SK-N-DZ (cell line): ENCODE results near the gene JCAD. TPM values are rescaled to one million over a fixed set of nuclear protein-coding genes. Genes with fewer than 3 reads are reported as not detected.
"Not testable (repeated sequence)": the region's sequence is repeated elsewhere in the genome, so short reads cannot be mapped to it uniquely, and the experiment has no call there.

Source experiments
- DNase-seq: peaks from one replicate; pipeline ENCODE4 v3.0.0-alpha.2; 2015; ENCODE audit warnings: low spot score
- polyA plus RNA-seq, 2 experiments: library from polyadenylated mRNA; depleted of rRNA; stranded (reverse); fragments of >200 nt; gene quantifications; 2 replicates each; pipeline ENCODE4 v1.2.3, GENCODE V29; 2014

JCAD gene, protein sequence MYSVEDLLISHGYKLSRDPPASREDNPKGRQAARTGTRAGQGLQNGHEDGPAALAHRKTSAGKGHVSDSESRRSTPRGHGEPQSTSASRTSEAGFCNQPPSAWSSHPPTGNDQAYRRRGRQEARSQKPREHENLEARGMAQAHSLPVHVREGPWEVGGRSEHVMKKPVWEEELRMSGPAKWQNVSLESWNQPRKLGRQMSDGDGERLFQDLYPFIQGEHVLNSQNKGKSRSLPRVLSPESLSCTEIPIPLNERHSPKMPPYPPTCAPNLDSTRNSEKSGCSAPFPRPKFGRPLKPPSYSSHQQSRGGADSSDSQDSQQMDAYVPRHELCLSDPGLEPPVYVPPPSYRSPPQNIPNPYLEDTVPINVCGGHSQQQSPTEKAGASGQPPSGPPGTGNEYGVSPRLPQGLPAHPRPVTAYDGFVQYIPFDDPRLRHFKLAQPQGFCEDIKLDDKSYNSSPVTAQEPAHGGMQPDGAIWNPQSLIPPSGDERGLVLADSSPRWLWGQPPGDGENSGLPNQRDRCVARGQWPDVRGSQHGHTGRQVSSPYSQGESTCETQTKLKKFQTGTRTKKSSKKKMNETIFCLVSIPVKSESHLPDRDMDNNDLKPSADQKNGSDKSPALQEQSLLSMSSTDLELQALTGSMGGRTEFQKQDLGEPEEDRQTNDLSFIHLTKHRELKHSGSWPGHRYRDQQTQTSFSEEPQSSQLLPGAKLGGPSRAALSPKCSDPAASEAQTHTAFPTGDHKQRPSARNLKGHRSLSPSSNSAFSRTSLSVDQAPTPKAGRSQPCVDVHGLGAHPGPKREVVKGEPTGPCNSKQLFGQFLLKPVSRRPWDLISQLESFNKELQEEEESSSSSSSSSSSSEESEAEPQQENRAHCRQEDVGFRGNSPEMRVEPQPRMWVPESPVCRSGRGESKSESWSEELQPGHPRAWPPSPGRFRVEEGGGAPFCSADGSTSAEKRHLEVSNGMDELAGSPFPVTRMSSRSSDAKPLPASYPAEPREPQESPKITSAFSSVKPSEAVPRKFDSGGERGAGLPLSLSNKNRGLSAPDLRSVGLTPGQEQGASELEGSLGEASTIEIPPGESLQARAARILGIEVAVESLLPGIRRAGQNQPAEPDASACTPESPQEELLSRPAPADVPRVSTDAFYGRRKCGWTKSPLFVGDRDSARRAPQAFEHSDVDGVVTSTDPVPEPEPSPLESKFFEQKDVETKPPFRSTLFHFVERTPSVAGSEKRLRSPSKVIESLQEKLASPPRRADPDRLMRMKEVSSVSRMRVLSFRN (N-terminal part only)
- polyA plus RNA-seq (2014; cell fraction: cytosol; rRNA removed) = not detected in 2 replicates
- polyA plus RNA-seq (2014; cell fraction: nucleus; rRNA removed) = not detected in 2 replicates

DNA sequence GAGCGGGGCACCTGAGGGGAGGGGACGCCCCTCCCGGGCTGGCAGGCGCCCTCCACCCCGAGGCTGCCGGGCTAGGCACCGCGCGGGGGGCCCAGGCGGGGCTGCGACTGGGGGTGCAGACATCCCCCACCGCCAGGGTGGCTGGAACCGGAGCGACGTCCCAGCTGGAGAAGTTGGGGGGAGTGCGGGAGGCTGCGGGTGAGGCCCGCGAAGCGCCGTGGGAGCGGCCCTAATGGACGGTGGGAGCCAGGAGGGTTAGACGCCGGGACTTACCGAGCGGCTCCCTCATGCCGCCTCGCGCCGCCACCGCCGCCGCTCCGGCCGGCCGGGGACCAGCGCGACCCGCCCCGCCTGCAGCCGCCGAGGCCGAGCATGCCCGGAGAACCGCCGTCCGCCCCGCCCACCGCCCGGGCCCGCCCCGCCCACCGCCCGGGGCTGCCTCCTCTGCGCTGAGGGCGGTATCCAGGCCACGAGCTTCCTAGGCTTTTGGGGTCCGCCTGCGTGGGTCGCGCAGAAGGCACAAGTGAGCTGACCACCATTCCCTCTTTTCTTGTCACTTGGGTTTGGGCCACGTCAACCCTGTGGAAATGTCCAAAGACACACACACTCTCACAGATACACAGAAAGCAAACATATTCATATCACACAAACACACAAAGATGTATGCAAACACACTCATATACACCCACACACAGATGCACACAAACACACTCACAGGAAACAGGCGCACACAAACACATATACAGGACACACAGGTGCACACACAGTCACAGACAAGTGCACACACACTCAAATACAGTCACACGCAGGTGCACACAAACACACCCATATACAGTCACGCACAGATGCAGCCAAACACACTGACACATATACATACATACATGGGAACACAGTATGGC lies at the start of gene JCAD:
TSS of gene JCAD (minus strand) at position 378 of the 899 bp plus-strand sequence. CDS start 11,774 bp downstream, outside the sequence.
- peak; percentile 4 for DNase-seq

DNA sequence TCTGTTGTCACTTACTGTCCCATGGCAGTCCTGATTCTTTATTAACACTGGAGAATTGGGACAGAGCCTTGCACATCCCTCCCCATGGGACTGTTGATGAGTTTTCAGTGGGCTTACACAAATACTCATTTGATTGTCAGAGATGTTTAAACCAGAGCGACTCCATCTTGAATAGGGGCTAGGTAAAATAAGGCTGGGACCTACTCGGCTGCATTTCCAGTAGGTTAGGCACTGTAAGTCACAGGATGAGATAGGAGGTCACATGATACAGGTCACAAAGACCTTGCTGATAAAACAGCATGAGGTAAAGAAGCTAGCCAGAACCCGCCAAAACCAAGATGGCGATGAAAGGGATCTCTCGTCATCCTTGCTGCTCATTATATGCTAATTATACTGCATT lies 47.6 kb upstream of the JCAD start:
- DNase-seq = no peak

DNA sequence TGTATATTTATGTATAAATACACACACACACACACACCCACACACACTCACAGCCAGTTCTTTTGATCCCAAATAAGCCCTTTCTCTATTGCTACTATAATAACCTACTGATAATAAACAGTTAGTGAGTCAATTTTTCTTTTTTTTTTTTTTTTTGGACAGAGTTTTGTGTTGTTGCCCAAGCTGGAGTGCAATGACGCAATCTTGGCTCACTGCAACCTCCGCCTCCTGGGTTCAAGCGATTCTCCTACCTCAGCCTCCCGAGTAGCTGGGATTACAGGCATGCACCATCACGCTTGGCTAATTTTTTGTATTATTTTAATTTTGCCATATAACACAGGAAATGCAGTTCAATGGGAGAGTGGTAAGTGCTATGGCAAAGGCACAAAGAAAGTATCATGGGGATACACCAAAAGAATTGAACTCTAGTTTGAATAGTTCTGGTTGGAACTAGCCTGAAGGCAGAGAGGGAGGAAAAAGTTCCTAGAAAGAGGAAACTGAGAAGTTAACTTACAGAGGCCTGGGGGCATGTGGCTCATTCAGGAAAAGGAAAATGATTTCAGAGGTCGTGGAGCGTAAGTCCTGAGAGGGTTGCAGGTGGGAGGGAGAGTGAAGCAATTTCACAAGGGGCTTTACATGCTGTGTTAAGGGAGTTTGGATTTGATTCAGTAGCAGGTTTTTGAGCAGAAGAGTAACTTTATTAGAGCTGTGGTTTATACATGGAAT lies 44.4 kb upstream of the JCAD start:
- no peak for DNase-seq

DNA sequence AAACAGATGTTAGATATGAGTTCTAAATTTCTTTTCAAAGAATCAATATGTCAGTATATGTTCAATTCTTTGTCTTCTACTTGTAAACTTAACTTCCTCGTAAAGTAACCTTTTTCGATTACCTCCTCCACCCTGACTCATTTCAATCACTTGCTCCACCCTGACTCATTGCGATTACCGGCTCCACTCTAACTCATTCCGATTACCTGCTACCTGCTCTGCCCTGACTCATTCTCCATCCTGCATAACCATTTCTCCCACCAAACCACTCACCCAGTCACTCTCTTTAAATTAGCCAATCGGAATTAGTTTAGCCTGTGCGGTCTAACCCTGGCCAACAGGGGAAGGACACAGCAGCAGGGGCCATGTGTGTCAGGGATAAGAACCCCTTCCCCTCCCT lies 40.3 kb upstream of the JCAD start:
- DNase-seq = not testable (repeated sequence)

DNA sequence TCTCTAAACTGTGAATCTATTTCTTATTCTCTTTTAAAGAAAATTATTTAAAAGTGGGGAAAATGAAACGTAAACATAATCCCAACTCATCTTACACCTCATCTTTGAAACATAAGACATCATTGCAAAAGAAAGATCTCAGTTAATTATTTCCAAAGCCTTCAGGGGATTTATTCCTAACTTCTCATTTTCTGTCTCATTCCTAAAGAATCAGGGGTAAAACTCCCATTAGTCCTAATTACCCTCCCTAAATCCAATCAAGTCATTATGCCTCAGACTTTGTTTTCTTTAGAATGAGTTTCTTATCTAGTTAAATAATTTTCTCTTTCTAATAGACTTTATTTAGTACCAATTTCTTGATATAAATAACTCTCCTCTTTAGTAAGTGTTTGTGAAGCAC lies 39.7 kb upstream of the JCAD start:
- DNase-seq = no peak

DNA sequence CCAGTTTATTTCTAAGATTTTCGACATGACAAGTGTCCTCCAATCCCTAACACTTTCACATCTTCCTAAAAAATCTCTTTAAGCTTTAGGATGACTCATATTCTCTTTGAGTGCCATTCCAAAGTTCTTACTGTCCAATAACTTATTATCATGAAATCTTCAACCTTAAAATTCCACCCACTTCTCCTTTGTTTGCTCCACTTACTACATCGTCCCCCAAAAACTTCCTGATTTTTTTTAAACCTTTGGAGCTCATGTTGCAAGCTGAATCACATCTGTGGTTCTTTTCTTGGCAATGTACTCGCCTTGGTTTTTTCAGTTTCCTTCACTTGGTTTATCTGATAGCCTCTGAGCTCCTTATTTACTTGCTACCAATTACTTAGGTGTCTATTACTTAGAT lies 39.2 kb upstream of the JCAD start:
- no peak for DNase-seq

DNA sequence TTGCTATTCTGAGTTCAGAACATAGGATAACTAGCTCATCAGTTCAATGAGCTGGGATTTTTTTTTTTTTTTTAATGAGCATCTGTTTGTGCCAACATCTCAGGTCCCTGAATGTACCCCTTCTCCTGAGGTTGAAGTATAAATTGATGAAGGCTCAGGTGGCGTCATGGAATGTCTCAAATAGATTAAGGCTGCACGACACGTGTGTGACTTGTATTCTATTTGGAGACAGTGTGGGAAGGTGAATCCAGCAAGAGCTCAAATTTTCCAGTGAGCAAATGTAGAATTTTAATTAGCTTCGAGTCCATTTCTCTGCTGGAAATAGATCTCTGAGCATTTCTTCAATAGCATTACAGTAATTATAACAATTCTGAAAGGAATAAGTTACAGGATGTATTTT lies 37.2 kb upstream of the JCAD start:
- DNase-seq = no peak

DNA sequence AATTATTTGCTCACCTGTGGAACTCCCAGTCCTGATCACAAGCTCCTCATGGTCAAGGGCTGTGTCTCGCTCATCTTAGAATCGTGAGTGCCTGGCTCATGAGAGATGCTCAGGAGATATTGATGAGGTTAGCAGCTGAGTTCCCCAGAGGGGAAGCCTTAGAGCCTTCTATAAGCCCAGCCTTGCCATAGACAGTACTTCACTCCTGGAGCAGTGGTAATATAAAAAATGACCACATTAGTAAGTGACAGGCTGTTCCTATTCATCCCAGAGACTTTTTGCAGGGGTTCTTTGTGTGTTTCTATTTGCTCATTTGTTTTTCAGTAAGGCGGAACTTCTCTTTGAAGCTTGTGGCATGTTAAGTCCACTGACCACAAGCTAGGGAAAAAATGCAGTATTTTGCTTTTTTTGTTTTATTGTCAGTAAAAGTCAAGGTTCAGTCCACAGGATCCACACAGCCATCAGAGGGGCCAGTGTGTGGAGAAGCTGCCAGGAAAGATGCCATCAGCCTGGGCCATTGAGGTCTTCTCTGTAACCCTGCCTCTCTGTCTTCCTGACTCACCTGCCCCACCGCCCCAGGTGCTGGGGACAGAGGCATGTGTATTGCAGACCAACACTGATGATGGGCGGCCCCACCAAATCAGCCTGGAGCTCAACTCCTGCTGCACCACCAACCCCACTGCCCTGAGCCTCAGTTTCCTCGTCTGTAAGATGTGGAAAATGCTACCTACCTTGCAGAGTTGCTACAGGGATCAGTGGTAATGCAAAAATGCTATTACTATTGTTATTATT lies 36.4 kb upstream of the JCAD start:
- DNase-seq = no peak

DNA sequence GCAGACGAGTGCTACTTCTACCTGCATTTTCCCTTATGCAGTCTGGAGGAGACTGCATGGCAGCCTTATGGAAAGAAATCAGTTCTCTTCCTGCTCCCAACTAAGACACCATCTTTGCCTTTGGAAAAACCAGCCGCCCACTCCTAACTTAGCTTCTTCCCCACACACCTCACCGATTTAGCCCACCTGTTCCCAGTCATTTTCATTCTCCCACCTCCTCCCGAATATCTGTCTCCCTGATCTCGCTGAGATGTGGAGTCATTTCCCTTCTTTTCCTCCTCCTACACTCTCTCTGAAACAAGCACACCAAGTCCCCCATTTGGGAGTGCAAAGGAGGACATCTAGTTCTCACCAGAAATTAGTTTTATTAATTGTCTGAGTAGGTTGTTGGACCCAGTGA lies 35.2 kb upstream of the JCAD start:
- DNase-seq = no peak

DNA sequence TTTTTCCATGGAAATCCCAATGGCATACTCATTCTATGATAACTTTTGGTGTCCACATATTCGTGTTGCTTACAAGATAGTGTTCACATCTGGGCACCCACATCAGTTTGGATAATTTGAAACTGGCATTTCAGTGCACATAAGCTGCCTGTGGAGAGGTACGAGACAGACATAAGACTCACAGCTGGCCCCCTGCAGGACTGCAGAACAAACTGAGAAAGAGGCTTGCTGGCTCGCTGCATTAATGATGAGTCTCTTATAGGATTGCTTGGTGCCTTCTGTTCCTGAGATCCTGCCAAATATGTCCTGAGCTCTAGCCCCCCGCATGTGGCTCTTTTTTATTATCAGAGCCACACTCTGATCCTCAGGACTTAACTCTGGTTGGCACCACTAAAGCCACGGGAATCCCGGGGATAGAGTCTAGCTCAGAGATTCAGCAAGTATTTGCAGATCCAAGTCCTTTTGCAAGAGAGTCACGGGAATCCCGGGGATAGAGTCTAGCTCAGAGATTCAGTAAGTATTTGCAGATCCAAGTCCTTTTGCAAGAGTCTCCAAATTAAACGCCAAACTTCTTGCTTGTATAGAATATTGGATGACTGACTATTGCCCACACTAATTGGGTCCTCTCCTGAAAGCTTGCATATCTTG lies 34.0 kb upstream of the JCAD start:
- no peak for DNase-seq

DNA sequence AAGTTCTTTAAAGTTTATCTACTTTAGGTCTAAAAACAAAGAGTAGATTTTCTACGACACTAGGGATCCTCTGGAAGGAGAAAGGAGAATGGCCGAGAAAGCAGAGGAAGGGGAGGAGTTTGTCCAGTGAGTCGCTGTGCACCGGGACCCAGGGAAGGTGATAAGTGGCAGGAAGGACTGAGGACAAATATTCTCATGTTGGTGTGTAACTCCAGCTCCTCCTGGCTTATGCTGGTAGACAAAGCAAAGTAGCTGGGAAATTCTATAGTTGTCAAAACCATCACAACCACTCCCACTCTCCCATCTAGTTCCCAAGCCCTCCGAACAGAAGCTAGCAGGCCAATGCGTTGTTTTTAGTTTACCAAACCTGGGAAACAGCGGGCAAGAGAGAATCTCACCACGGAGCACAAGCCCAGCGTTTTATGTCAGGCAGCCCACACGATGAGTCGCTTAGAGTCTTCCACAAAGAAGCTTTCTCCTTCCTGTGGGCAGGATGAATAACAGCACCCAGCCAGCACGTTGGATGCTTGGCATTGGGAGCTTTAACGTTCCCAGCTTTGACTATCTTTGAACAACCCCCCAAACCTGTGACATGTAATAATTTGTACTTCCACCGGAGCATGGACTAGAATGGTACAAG lies 32.9 kb upstream of the JCAD start:
- DNase-seq = no peak

DNA sequence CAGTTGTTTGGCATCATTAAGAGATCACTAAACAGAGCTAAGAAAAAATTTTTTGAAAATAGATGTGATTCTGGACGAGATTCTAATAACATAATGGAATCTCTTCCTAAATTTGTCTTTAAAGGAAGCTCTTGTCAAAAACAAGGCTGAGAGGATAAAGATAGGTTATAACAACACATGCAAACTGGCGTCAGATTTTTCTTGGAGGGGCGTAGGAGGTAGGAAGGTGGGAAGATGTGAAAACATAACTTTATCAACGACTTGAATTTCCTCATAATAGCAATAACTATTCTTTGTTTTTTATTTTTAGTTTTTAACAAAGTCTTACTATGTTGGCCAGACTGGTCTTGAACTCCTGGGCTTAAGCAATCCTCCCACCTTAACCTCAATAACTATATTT lies 31.8 kb upstream of the JCAD start:
- DNase-seq = no peak

DNA sequence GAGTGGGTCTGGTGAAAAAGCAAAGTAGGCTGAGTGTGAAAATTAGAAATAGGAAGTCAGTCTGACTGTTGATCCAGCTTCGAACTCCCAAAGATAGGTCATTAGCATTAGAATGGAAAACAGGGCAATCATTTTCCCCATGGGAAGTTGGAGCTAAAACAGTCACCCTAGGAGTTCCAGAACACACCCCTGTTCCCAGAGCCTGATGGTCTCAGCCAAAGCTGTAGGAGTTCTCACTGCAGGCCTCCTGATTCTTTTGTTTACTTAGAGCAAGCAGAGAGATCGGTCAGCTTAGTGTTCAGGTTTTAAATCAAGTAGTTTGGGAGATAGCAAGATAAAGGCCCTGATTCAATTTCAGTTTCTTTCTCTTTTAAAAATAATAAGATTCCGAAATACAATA lies 28.8 kb upstream of the JCAD start:
- DNase-seq = no peak

DNA sequence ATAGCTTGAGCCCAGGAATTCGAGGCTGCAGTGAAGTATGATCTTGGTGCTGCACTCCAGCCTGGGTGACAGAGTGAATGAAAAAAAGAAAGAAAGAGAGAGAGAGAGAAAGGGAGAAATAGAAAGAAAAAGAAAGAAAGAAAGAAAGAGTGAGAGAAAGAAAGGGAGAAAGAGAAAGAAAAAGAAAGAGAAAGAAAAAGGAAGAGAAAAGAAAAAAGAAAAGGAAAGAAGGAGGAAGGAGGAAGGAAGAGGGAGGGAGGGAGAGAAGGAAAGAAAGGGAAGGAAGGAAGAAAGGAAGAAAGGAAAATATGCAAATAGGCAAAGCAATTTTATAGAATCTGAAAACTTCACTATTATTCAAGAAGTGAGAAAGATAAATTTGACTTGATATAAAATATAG lies 24.5 kb upstream of the JCAD start:
- DNase-seq = no peak

DNA sequence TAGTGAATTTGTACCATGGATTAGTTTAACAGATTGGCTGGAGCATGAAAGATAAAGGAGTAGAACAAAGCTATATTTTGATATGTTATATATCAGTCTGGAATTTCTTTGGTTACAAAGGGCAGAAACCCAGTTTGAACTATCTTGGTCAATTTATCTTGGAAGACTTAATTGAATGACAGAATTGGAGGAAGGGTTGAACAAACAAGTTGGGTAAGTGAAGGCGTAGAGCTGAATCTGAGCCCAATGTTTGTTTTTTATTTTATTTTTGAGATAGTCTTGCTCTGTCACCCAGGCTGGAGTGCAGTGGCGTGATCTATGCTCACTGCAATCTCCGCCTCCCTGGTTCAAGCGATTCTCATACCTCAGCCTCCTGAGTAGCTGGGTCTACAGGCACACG lies 21.8 kb upstream of the JCAD start:
- no peak for DNase-seq

DNA sequence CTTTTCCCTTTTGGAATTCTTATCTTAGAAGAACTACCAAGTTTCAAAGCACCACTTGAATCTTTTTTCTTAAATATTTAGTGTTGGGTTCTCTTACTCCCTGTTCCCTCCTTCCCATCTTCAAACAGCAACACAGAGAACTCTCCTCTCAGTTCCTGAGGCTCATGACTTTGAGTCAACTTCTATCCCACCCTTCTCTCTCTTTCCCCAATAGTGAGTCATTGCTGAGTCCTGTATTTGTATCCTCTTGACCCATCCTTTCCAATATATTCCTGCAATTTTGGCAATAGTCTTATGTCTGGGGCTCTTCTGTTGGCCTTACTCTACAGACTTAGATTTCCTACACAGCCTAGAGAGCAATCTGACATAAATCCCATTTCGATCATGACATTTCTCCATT lies 20.8 kb upstream of the JCAD start:
- DNase-seq = no peak

DNA sequence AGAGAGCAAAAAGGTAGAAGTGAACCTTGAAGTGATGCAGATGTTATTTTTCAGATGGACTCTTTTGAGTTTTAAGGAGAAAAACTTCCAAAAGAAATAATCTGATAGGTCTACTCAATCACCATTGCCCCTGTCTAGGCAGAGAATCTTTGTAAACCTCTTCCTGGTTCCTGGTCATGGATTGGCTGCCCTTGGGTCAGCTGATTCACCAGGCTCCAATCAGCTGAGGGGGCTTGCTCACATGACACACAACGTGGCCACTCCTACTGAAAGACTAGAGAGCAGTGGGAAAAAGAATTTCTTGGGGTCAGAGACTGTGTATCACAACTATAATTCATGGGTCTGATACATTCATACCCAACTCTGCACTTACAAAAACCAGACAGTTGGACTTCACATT lies 20.0 kb upstream of the JCAD start:
- no peak for DNase-seq

DNA sequence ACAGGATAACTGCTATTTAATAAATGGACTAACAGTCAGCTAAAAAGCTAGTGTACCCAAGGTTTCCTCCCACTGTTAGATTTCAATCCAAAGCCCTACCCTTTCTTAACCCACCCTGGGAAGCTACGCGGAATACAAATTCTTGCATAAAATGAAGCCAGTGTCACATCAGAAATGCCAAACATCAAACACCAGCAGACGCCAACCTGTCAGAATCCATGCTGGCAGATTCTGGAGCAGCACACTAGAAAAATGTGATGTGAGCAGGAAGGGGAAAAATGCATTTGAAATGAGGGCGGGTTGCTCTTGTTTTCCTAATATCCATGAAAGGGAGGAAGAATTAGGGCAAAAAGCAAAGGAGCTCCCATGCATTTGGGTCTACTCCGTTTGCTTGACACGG lies 16.1 kb upstream of the JCAD start:
- DNase-seq = no peak
